RKO (cell line): ENCODE measurements around the gene NGFR.
"Not testable (repeated sequence)": the region's sequence is repeated elsewhere in the genome, so short reads cannot be mapped to it uniquely, and the experiment has no call there.

ENCODE experiments used
- DNase-seq: peaks from one replicate; pipeline ENCODE4 v3.0.0-alpha.2; 2016; ENCODE audit warnings: low spot score

The NGFR gene

GRCh38 chr17:49496867-49497147, 1.7 kb downstream of the NGFR start:
- DNase-seq: no peak

GRCh38 chr17:49497148-49498028, 2.3 kb downstream of the NGFR start:
- DNase-seq: no peak

- no peak for DNase-seq
Measured at GRCh38 chr17:49498029-49498615, 3.0 kb downstream of the NGFR start.

GRCh38 chr17:49501496-49501895, 6.4 kb downstream of the NGFR start:
- DNase-seq: no peak

GRCh38 chr17:49502254-49502653, 7.2 kb downstream of the NGFR start:
- DNase-seq: no peak

GRCh38 chr17:49502680-49503079, 7.6 kb downstream of the NGFR start:
- DNase-seq: not testable (repeated sequence)

GRCh38 chr17:49504369-49504768, 9.3 kb downstream of the NGFR start:
- DNase-seq: no peak

GRCh38 chr17:49505854-49506253, 10.8 kb downstream of the NGFR start:
- DNase-seq: no peak

- no peak for DNase-seq
Measured at GRCh38 chr17:49506282-49506681, 11.2 kb downstream of the NGFR start.

GRCh38 chr17:49508061-49508865, 13.2 kb downstream of the NGFR start:
- no peak for DNase-seq

GRCh38 chr17:49508866-49509587, 13.9 kb downstream of the NGFR start:
- no peak for DNase-seq

- DNase-seq: no peak
Measured at GRCh38 chr17:49509588-49509917, 14.5 kb downstream of the NGFR start.

- DNase-seq: no peak
Measured at GRCh38 chr17:49510059-49510719, 15.1 kb downstream of the NGFR start.

- DNase-seq: no peak
Measured at GRCh38 chr17:49510720-49511110, 15.6 kb downstream of the NGFR start.

GRCh38 chr17:49511810-49512209, 16.7 kb downstream of the NGFR start:
- DNase-seq: no peak

GRCh38 chr17:49512296-49513043, 17.4 kb downstream of the NGFR start:
- no peak for DNase-seq

GRCh38 chr17:49513044-49513395, 17.9 kb downstream of the NGFR start:
- no peak for DNase-seq

GRCh38 chr17:49513641-49514040, 18.5 kb downstream of the NGFR start:
- no peak for DNase-seq

- DNase-seq: no peak
Measured at GRCh38 chr17:49514071-49514721, 19.1 kb downstream of the NGFR start.

GRCh38 chr17:49515196-49515770, 20.2 kb downstream of the NGFR start:
- no peak for DNase-seq
